IMR-90 (cell line): ENCODE measurements around the gene LRP1B. TPM values are rescaled to one million over a fixed set of nuclear protein-coding genes. Genes with fewer than 3 reads are reported as not detected.

Source experiments
- ATAC-seq: fragments of 200-7000 bp; cut with Tn5 transposase; 2 replicates; pipeline ENCODE4 v1.9.1; 2020; ENCODE audit warnings: low read depth, mild to moderate bottlenecking, moderate library complexity
- BruUV-seq: library from RNA; stranded (reverse); fragments of 400-500 nt; replicated peaks from 2 replicates; lab custom pipeline; 2021; lab: Mats Ljungman, UMichigan
- CTCF ChIA-PET: fragments of 300-600 bp; formaldehyde crosslinking; extraction: SDS; loops from one replicate; lab custom pipeline; 2021; ENCODE audit warnings: antibody characterized with exemption; lab: Yijun Ruan, JAX
- POLR2A ChIA-PET: fragments of 300-600 bp; sonication (Branson Sonifier 250); formaldehyde crosslinking; loops from one replicate; lab custom pipeline; 2022; ENCODE audit warnings: antibody characterized with exemption; ENCODE audit not compliant: unreplicated experiment; lab: Charles Lee
- DNase-seq: peaks from one replicate; pipeline ENCODE4 v3.0.0; 2013
- H2AFZ ChIP-seq: replicated peaks from 2 replicates; pipeline ENCODE3; 2013; ENCODE audit warnings: low read length, mild to moderate bottlenecking; ENCODE audit not compliant: poor library complexity
- H2AK5ac ChIP-seq: 2 replicates; pipeline ENCODE4 v1.6.1; 2013; ENCODE audit warnings: low read depth, low read length, inconsistent platforms
- H2AK9ac ChIP-seq: replicated peaks from 2 replicates; pipeline ENCODE3; 2013; ENCODE audit warnings: mild to moderate bottlenecking, low read depth, low read length, moderate library complexity; ENCODE audit not compliant: poor library complexity
- H2BK120ac ChIP-seq: 2 replicates; pipeline ENCODE4 v1.6.1; 2013; ENCODE audit warnings: low read depth, low read length, inconsistent platforms
- H2BK15ac ChIP-seq: 3 replicates; pipeline ENCODE4 v1.6.1; 2013; ENCODE audit warnings: low read depth, low read length, inconsistent platforms
- H2BK20ac ChIP-seq: 2 replicates; pipeline ENCODE4 v1.6.1; 2013; ENCODE audit warnings: low read depth, mild to moderate bottlenecking, inconsistent platforms, low read length, moderate library complexity
- H2BK5ac ChIP-seq: 2 replicates; pipeline ENCODE4 v1.6.1; 2013; ENCODE audit warnings: mild to moderate bottlenecking, low read depth, low read length, inconsistent platforms; ENCODE audit not compliant: poor library complexity, severe bottlenecking
- H3K14ac ChIP-seq: replicated peaks from 2 replicates; pipeline ENCODE4 v1.6.1; 2013; ENCODE audit warnings: low read depth, low read length, inconsistent platforms
- H3K18ac ChIP-seq: 2 replicates; pipeline ENCODE4 v1.6.1; 2013; ENCODE audit warnings: low read depth, low read length, control low read depth
- H3K23ac ChIP-seq: 2 replicates; pipeline ENCODE4 v1.6.1; 2013; ENCODE audit warnings: low read depth, low read length, inconsistent platforms
- H3K27ac ChIP-seq: 2 replicates; pipeline ENCODE4 v1.5.1; 2013; ENCODE audit warnings: mild to moderate bottlenecking, control low read depth, low read length; ENCODE audit not compliant: insufficient read depth
- H3K27me3 ChIP-seq: 2 replicates; pipeline ENCODE4 v1.6.1; 2013; ENCODE audit warnings: low read length; ENCODE audit not compliant: control insufficient read depth, insufficient read depth
- H3K36me3 ChIP-seq: 2 replicates; pipeline ENCODE4 v1.6.1; 2013; ENCODE audit warnings: low read length, mixed read lengths; ENCODE audit not compliant: control insufficient read depth, insufficient read depth
- H3K4ac ChIP-seq: 2 replicates; pipeline ENCODE4 v1.6.1; 2013; ENCODE audit warnings: low read depth, low read length, inconsistent platforms
- H3K4me1 ChIP-seq: 2 replicates; pipeline ENCODE4 v1.6.1; 2013; ENCODE audit warnings: low read length, mixed read lengths; ENCODE audit not compliant: control insufficient read depth, insufficient read depth
- H3K4me2 ChIP-seq: 2 replicates; pipeline ENCODE4 v1.6.1; 2013; ENCODE audit warnings: low read depth, mild to moderate bottlenecking, control low read depth, low read length, moderate library complexity
- H3K4me3 ChIP-seq: 2 replicates; pipeline ENCODE4 v1.5.1; 2013; ENCODE audit warnings: low read depth, mild to moderate bottlenecking, control low read depth, low read length, moderate library complexity; ENCODE audit not compliant: insufficient read depth
- H3K56ac ChIP-seq: 2 replicates; pipeline ENCODE4 v1.6.1; 2013; ENCODE audit warnings: low read length, inconsistent platforms; ENCODE audit not compliant: insufficient read depth; ENCODE audit errors: extremely low read depth
- H3K79me1 ChIP-seq, 2 experiments: 2 replicates each; pipeline ENCODE4 v1.6.1; 2013; ENCODE audit warnings: low read length in 2 of 2, inconsistent platforms in 1 of 2, low read depth in 1 of 2
- H3K9ac ChIP-seq: 2 replicates; pipeline ENCODE4 v1.6.1; 2013; ENCODE audit warnings: low read depth, low read length, control low read depth
- H3K9me1 ChIP-seq: 2 replicates; pipeline ENCODE4 v1.6.1; 2013; ENCODE audit warnings: low read length, inconsistent platforms; ENCODE audit not compliant: insufficient read depth
- H3K9me3 ChIP-seq: 2 replicates; pipeline ENCODE4 v1.6.1; 2013; ENCODE audit warnings: low read length; ENCODE audit not compliant: control insufficient read depth, insufficient read depth
- H4K20me1 ChIP-seq: 2 replicates; pipeline ENCODE4 v1.6.1; 2013; ENCODE audit warnings: low read length, inconsistent platforms; ENCODE audit not compliant: insufficient read depth
- H4K5ac ChIP-seq: 2 replicates; pipeline ENCODE4 v1.6.1; 2013; ENCODE audit warnings: mild to moderate bottlenecking, low read depth, low read length, control low read depth
- H4K8ac ChIP-seq, 2 experiments: 2 replicates each; pipeline ENCODE4 v1.6.1; 2013; ENCODE audit warnings: low read depth in 2 of 2, low read length in 2 of 2, control low read depth in 1 of 2, inconsistent platforms in 1 of 2
- H4K91ac ChIP-seq: 2 replicates; pipeline ENCODE4 v1.6.1; 2013; ENCODE audit warnings: low read depth, low read length, inconsistent platforms; ENCODE audit not compliant: insufficient read depth
- BHLHE40 ChIP-seq: fragments of 150-350 bp; IDR thresholded peaks from 2 replicates; pipeline ENCODE4 v1.6.1; 2016; ENCODE audit warnings: mild to moderate bottlenecking, low read depth, low read length
- CHD1 ChIP-seq: IDR thresholded peaks from 2 replicates; pipeline ENCODE4 v1.6.1; 2012; ENCODE audit warnings: low read depth, low read length, improper control_type of control experiment
- FOS ChIP-seq: fragments of 150-350 bp; IDR thresholded peaks from 2 replicates; pipeline ENCODE4 v1.6.1; 2016; ENCODE audit warnings: low read depth, low read length
- MAZ ChIP-seq: IDR thresholded peaks from 2 replicates; pipeline ENCODE4 v1.6.1; 2012; ENCODE audit warnings: low read depth, mild to moderate bottlenecking, low read length, improper control_type of control experiment, moderate library complexity, borderline replicate concordance
- MXI1 ChIP-seq: IDR thresholded peaks from 2 replicates; pipeline ENCODE4 v1.6.1; 2012; ENCODE audit warnings: low read depth, mild to moderate bottlenecking, low read length, moderate library complexity, borderline replicate concordance
- NFE2L2 ChIP-seq: fragments of 150-350 bp; IDR thresholded peaks from 2 replicates; pipeline ENCODE4 v1.6.1; 2016; ENCODE audit warnings: low read depth, mild to moderate bottlenecking, low read length
- POLR2A ChIP-seq: IDR thresholded peaks from 2 replicates; pipeline ENCODE4 v1.6.1; 2012; ENCODE audit warnings: mild to moderate bottlenecking, low read depth, low read length
- RFX5 ChIP-seq: IDR thresholded peaks from 2 replicates; pipeline ENCODE4 v1.8.0; 2012; ENCODE audit warnings: low read depth, mild to moderate bottlenecking, low read length, moderate library complexity
- SMC3 ChIP-seq: fragments of 150-350 bp; IDR thresholded peaks from 2 replicates; pipeline ENCODE4 v1.6.1; 2016; ENCODE audit warnings: low read depth, mild to moderate bottlenecking, antibody characterized with exemption, low read length, moderate library complexity
- WGBS, 2 experiments: methylation state at CpG; one replicate each; pipeline versions ENCODE4 v1.1.5 to v1.1.7; 2013; ENCODE audit warnings: missing lambda C conversion rate in 2 of 2; ENCODE audit not compliant: insufficient read length in 1 of 2; ENCODE audit errors: extremely low coverage in 2 of 2; 5-methylcytosine and 5-hydroxymethylcytosine counted together
- dilution Hi-C: fragments of 300-500 bp; cut with HindIII; formaldehyde crosslinking; loops from one replicate; pipeline ENCODE4 v1.14.3; 2018; ENCODE audit warnings: low sequenced_read_pairs; ENCODE audit not compliant: unreplicated experiment
- in situ Hi-C: fragments of 300-500 bp; cut with MboI; formaldehyde crosslinking; loops from 3 replicates; pipeline ENCODE4 v1.14.3; 2019; ENCODE audit warnings: low sequenced_read_pairs, inconsistent platforms, mixed read lengths
- intact Hi-C: fragments of 100-400 bp; cut with micrococcal nuclease; formaldehyde crosslinking; loops from 2 replicates; pipeline ENCODE4 v1.10.0; 2022
- polyA plus RNA-seq, 3 experiments: library from polyadenylated mRNA; depleted of rRNA; stranded (reverse); fragments of >200 nt; gene quantifications; 2 replicates each; pipeline ENCODE4 v1.2.3, GENCODE V29; 2012; ENCODE audit warnings: low replicate concordance in 1 of 3
- total RNA-seq: library from RNA; depleted of rRNA; stranded (reverse); fragments of >200 nt; gene quantifications from 2 replicates; pipeline ENCODE4 v1.2.3, GENCODE V29; 2012
- TF ChIP-seq, protein P1 (sequence below): fragments of 150-350 bp; IDR thresholded peaks from 2 replicates; pipeline ENCODE4 v1.6.1; 2016; ENCODE audit warnings: low read depth, mild to moderate bottlenecking, low read length, moderate library complexity, borderline replicate concordance
- TF ChIP-seq, protein P2 (sequence below): fragments of 150-350 bp; IDR thresholded peaks from 2 replicates; pipeline ENCODE4 v1.6.1; 2017; ENCODE audit warnings: mild to moderate bottlenecking, antibody characterized with exemption, low read length, low read depth

LRP1B gene
- total and polyA plus RNA-seq, 2 of the 4 experiments (the other 2 are of a cell fraction): under 0.01 to 0.02 TPM

DNA sequence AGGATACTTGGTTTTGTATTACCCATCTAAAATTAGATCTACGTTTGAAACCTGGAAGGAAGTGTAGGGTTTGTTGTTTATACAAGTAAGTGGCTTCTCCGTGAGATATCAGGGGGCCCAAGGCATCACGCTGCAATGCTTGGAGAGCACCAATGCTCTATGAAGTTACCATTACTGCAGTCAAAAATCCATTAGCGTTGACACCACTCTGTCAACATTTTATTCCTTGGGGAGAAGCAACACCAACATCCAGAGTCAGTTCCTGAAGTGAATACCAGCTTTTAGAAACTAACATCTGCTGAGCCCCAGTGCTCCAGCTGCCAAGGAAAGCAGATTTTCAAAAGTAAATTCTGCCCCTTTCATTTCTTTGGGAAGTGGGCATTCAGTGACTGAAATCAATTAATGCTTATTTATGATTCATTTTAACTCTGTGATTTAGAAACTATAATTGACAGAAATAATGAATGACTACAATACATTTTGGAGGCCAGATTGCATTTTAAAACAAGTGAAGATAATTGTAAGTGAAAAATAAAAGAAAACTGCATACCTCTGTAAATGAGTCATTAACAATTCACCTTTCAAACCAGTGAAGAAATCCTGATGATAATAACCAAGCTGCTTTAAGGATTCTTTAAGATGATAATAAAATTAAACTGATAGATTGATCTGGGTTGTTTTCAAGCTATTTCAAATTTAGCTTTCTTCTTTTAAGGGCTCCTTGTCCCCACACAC, 30.5 kb downstream of the LRP1B start:
- TF ChIP-seq RFX5 (no peak), POLR2A (no peak), SMC3 (no peak), FOS (no peak), MAZ (no peak), MXI1 (no peak), BHLHE40 (no peak), CHD1 (no peak), NFE2L2 (no peak)
- TF ChIP-seq, protein P1, sequence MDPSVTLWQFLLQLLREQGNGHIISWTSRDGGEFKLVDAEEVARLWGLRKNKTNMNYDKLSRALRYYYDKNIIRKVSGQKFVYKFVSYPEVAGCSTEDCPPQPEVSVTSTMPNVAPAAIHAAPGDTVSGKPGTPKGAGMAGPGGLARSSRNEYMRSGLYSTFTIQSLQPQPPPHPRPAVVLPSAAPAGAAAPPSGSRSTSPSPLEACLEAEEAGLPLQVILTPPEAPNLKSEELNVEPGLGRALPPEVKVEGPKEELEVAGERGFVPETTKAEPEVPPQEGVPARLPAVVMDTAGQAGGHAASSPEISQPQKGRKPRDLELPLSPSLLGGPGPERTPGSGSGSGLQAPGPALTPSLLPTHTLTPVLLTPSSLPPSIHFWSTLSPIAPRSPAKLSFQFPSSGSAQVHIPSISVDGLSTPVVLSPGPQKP: no peak
- TF ChIP-seq, protein P2, sequence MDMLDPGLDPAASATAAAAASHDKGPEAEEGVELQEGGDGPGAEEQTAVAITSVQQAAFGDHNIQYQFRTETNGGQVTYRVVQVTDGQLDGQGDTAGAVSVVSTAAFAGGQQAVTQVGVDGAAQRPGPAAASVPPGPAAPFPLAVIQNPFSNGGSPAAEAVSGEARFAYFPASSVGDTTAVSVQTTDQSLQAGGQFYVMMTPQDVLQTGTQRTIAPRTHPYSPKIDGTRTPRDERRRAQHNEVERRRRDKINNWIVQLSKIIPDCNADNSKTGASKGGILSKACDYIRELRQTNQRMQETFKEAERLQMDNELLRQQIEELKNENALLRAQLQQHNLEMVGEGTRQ: no peak
- Histone ChIP-seq H3K9ac (no peak overlapping the region), H2BK20ac (no peak overlapping the region), H3K23ac (no peak overlapping the region), H3K36me3 (no peaks in the 10 kb centered on the region), H3K56ac (no peak overlapping the region), H4K91ac (no peak overlapping the region), H3K79me1 (no peaks in the 10 kb centered on the region), H3K18ac (no peak overlapping the region), H4K8ac (no peak overlapping the region), H2BK120ac (no peak overlapping the region), H3K4ac (no peak overlapping the region), H3K9me1 (no peaks in the 10 kb centered on the region), H3K27ac (no peak overlapping the region), H2BK15ac (no peak overlapping the region), H3K4me2 (no peak overlapping the region), H3K14ac (no peak overlapping the region), H3K27me3 (no peaks in the 10 kb centered on the region), H2BK5ac (no peak overlapping the region), H4K20me1 (no peaks in the 10 kb centered on the region), H2AFZ (no peak overlapping the region), H4K5ac (no peak overlapping the region), H3K9me3 (no peaks in the 10 kb centered on the region), H3K4me1 (no peaks in the 10 kb centered on the region), H2AK9ac (no peak overlapping the region), H3K4me3 (no peak overlapping the region), H2AK5ac (no peak overlapping the region)
- intact Hi-C loops (no loop called here), in situ Hi-C loops (no loop called here), dilution Hi-C loops (no loop called here)
- BruUV-seq: no TSS peak
- ATAC-seq (no peak), DNase-seq (no peak)
- WGBS, 2 experiments: no CpG with 5 or more reads among the region's 4 CpGs
- CTCF ChIA-PET: no interaction called here
- POLR2A ChIA-PET: no interaction called here
